Suprapubic skin (tissue), 4 donors: ENCODE results near the gene SPTA1.

ENCODE experiments used
- POLR2A ChIP-seq, 2 donors: fragments of 450-650 bp; IDR thresholded peaks; one replicate each; pipeline ENCODE4 v1.6.1; 2017; ENCODE audit warnings: antibody characterized with exemption in 2 of 2, mild to moderate bottlenecking in 2 of 2, moderate library complexity in 2 of 2
- POLR2AphosphoS5 ChIP-seq, 3 donors: sonication (generic); formaldehyde crosslinking; IDR thresholded peaks; one replicate each; pipeline ENCODE4 v1.6.1; 2017; ENCODE audit warnings: antibody characterized with exemption in 3 of 3
- TF ChIP-seq, protein P1 (sequence below), 2 donors: fragments of 200-600 bp in 1 of 2; fragments of 450-650 bp in 1 of 2; sonication (generic) in 1 of 2; IDR thresholded peaks; one replicate each; pipeline ENCODE4 v1.5.1; 2016 to 2019; ENCODE audit warnings: antibody characterized with exemption in 2 of 2, mild to moderate bottlenecking in 1 of 2, moderate library complexity in 1 of 2

DNA sequence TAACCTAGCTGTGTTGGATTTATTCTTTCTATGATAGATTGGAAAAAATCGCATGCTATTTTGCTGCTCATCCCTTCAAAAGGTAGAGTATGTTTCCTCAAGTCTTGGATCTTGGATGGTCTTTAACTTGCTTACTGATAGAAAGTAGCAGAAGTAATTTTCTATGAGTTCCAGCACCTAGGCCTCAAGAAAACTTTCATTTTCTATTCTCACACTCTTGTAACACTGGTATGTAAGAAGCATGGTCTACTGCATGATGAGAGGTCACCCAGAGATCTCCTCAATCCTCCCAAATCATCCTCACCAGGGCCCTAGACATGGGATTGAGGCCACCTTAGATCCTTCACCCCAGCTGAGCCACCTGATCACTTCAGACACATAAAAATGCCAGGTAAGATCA is 7.2 kb downstream of the SPTA1 start:
- TF ChIP-seq POLR2AphosphoS5 (IDR thresholded peaks at IDR 0.05) (no peak), POLR2A (IDR thresholded peaks at IDR 0.05) (no peak)
- TF ChIP-seq, protein P1, sequence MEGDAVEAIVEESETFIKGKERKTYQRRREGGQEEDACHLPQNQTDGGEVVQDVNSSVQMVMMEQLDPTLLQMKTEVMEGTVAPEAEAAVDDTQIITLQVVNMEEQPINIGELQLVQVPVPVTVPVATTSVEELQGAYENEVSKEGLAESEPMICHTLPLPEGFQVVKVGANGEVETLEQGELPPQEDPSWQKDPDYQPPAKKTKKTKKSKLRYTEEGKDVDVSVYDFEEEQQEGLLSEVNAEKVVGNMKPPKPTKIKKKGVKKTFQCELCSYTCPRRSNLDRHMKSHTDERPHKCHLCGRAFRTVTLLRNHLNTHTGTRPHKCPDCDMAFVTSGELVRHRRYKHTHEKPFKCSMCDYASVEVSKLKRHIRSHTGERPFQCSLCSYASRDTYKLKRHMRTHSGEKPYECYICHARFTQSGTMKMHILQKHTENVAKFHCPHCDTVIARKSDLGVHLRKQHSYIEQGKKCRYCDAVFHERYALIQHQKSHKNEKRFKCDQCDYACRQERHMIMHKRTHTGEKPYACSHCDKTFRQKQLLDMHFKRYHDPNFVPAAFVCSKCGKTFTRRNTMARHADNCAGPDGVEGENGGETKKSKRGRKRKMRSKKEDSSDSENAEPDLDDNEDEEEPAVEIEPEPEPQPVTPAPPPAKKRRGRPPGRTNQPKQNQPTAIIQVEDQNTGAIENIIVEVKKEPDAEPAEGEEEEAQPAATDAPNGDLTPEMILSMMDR (IDR thresholded peaks at IDR 0.05), result no peak
